Measurements from ENCODE around the gene PARD3. TPM values are rescaled to one million over a fixed set of nuclear protein-coding genes. Genes with fewer than 3 reads are reported as not detected.
"Not testable (repeated sequence)": the region's sequence is repeated elsewhere in the genome, so short reads cannot be mapped to it uniquely, and the experiment has no call there.

PARD3 gene
- total RNA-seq, 4 donors from 2014 or later: 30.9 to 54.6 (median 40.0) TPM

DNA sequence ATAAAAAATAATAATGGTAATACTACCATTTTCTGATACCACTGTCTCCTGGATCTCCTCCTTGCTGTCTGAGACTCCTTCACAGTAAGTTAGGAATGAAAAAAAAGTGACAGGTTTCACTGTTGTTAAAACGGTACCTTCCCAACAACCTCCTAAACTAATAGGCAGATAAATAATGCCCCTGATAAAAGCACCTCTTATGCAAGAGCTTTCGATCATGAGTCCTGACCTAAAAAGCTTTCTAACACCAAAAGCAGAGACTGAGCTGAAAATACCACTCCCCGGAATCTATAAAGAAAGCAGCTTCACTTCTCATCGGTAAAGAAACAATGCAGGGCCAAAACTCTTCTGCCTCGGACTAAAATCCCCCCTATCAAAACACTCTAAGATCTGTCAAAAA is 14.5 kb downstream of the PARD3 start:
- DNase-seq (ENCODE audit: low spot score): no peak
- ATAC-seq (ENCODE audit: low FRiP score): no peak
- TF ChIP-seq, protein P1, sequence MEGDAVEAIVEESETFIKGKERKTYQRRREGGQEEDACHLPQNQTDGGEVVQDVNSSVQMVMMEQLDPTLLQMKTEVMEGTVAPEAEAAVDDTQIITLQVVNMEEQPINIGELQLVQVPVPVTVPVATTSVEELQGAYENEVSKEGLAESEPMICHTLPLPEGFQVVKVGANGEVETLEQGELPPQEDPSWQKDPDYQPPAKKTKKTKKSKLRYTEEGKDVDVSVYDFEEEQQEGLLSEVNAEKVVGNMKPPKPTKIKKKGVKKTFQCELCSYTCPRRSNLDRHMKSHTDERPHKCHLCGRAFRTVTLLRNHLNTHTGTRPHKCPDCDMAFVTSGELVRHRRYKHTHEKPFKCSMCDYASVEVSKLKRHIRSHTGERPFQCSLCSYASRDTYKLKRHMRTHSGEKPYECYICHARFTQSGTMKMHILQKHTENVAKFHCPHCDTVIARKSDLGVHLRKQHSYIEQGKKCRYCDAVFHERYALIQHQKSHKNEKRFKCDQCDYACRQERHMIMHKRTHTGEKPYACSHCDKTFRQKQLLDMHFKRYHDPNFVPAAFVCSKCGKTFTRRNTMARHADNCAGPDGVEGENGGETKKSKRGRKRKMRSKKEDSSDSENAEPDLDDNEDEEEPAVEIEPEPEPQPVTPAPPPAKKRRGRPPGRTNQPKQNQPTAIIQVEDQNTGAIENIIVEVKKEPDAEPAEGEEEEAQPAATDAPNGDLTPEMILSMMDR (IDR thresholded peaks at IDR 0.05): no peak

DNA sequence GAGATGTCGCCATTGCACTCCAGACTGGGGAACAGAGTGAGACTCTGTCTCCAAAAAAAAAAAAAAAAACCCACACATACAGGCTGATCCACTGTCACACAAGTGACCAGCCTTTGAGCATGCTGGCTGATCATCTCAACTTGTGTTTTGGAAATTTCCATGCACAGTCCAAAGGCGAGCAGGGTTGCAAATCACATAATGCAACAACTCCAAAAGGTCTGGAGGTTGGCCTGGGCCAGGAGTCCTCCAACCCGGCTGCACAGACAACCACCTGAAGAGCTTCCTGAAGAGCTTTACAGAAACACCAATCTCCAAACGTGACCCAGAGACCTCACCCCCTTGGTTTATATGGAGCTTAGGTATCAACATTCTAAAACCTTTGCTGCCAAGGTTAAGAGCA is 16.4 kb downstream of the PARD3 start:
- TF ChIP-seq, protein P1 (IDR thresholded peaks at IDR 0.05): no peak
- ATAC-seq (ENCODE audit: low FRiP score) (no peak), DNase-seq (ENCODE audit: low spot score) (no peak)

DNA sequence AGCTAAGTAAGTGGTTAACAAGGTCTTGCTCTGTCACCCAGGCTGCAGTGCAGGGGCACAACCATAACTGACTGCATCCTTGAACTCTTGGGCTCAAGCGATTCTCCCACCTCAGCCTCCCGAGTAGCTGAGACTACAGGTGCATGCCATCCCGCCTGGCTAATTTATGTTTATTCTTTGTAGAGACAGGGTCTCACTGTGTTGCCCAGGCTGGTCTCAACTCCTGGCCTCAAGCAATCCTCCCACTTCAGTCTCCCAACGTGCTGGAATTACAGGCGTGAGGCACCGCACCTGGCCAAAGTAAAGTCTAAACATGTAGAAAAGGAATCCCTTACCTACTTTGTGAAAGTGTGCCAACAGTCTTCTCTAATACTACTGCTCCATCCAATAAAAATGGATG is 17.9 kb downstream of the PARD3 start:
- TF ChIP-seq, protein P1 (IDR thresholded peaks at IDR 0.05): no peak
- DNase-seq (ENCODE audit: low spot score) (no peak), ATAC-seq (ENCODE audit: low FRiP score) (no peak)

GRCh38 chr10:34796133-34796532 is 19.0 kb downstream of the PARD3 start:
- no peak for ATAC-seq (ENCODE audit: low FRiP score)
- DNase-seq (ENCODE audit: low spot score): no peak
- TF ChIP-seq, protein P1 (IDR thresholded peaks at IDR 0.05): no peak

GRCh38 chr10:34795334-34795733 is 19.8 kb downstream of the PARD3 start:
- ATAC-seq (ENCODE audit: low FRiP score) (no peak), DNase-seq (ENCODE audit: low spot score) (no peak)
- TF ChIP-seq, protein P1 (IDR thresholded peaks at IDR 0.05): no peak

GRCh38 chr10:34794835-34795234 is 20.3 kb downstream of the PARD3 start:
- TF ChIP-seq, protein P1 (IDR thresholded peaks at IDR 0.05): no peak
- DNase-seq (ENCODE audit: low spot score) (no peak), ATAC-seq (ENCODE audit: low FRiP score) (no peak)

- ATAC-seq (ENCODE audit: low FRiP score); DNase-seq (ENCODE audit: low spot score): not testable (repeated sequence)
Observed at GRCh38 chr10:34793581-34793980, 21.5 kb downstream of the PARD3 start.

GRCh38 chr10:34792881-34793280 is 22.2 kb downstream of the PARD3 start:
- DNase-seq (ENCODE audit: low spot score): no peak
- TF ChIP-seq, protein P1 (IDR thresholded peaks at IDR 0.05): no peak
- ATAC-seq (ENCODE audit: low FRiP score): no peak
